GM12891 (cell line): Measurements from ENCODE around the gene COMMD4.

Source experiments
- PAX5 ChIP-seq: IDR thresholded peaks from 2 replicates; pipeline ENCODE4 v1.6.1; 2011; ENCODE audit warnings: low read length, moderate library complexity, mild to moderate bottlenecking; ENCODE audit not compliant: insufficient read depth, severe bottlenecking
- POLR2A ChIP-seq: IDR thresholded peaks from 2 replicates; pipeline ENCODE4 v1.6.1; 2011; ENCODE audit warnings: low read depth, low read length, control low read depth
- POLR2AphosphoS5 ChIP-seq: IDR thresholded peaks from 2 replicates; pipeline ENCODE4 v1.6.1; 2011; ENCODE audit warnings: low read depth, low read length, control low read depth
- POU2F2 ChIP-seq: IDR thresholded peaks from 2 replicates; pipeline ENCODE4 v1.6.1; 2011; ENCODE audit warnings: low read depth, mild to moderate bottlenecking, control low read depth, low read length, moderate library complexity
- SPI1 ChIP-seq: IDR thresholded peaks from 2 replicates; pipeline ENCODE4 v1.6.1; 2011; ENCODE audit warnings: low read depth, low read length, control low read depth
- TAF1 ChIP-seq: IDR thresholded peaks from 2 replicates; pipeline ENCODE4 v1.6.1; 2011; ENCODE audit warnings: low read depth, low read length, control low read depth

DNA sequence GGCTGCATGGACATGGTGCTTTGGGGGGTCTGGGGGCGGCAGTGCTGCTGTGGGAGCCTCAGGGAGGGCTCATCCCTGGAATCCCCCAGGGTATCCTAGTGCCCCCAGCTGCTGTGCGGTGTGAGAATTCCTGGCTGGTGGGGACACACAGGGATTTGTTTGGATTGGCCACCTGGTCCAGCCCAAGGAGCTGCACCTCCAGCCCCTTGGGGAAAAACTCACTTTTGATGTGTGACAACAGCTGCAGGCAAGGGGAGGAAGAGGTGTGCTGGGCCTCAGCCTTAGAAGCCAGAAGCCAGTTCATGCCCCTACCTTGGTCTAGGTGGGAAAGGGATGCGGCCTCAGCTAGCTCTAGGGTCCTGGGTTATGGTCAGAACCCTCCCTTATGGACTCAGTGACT, 8.4 kb upstream of the COMMD4 start:
- TF ChIP-seq POLR2AphosphoS5 (no peak), POLR2A (no peak), TAF1 (no peak), SPI1 (no peak), POU2F2 (no peak), PAX5 (no peak)
